Endothelial cell of umbilical vein (primary cell): ENCODE measurements around the gene JCAD.

Experiments
- POLR2A ChIP-seq: IDR thresholded peaks from 2 replicates; pipeline ENCODE4 v1.6.1; 2012; ENCODE audit warnings: low read depth, mild to moderate bottlenecking, control low read depth, low read length
- POLR2AphosphoS5 ChIP-seq: IDR thresholded peaks from 2 replicates; pipeline ENCODE4 v1.6.1; 2012; ENCODE audit warnings: low read depth, mild to moderate bottlenecking, control low read depth, low read length, moderate library complexity; ENCODE audit not compliant: insufficient read depth

DNA sequence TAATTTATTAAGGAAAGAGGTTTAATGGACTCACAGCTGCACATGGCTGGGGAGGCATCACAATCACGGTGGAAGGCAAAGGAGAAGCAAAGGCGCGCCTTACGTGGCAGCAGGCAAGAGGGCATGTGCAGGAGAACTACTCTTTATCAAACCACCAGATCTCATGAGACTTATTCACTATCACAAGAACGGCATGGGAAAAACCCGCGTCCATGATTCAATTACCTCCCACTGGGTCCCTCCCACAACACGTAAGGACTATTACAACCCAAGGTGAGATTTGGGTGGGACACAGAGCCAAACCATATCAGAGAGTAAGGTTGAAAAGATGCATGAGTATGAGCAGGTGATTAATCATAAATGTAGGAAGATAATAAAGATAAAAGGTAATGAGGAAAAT, 3.2 kb upstream of the JCAD start:
- no peak for TF ChIP-seq POLR2A
- TF ChIP-seq POLR2AphosphoS5: no peak
